Endothelial cell of umbilical vein (primary cell): ENCODE measurements around the gene LLCFC1. TPM values are rescaled to one million over a fixed set of nuclear protein-coding genes. Genes with fewer than 3 reads are reported as not detected.

Source experiments
- BruUV-seq: library from RNA; stranded (reverse); fragments of 400-500 nt; replicated peaks from 2 replicates; lab custom pipeline; 2021; lab: Mats Ljungman, UMichigan
- CTCF ChIA-PET: fragments of 300-600, 350-600 bp; sonication (Branson Sonifier 250); formaldehyde crosslinking; loops from one replicate; lab custom pipeline; 2021; ENCODE audit warnings: antibody characterized with exemption, inconsistent platforms; lab: Charles Lee
- POLR2A ChIA-PET: fragments of 300-600, 350-600 bp; sonication (Branson Sonifier 250); formaldehyde crosslinking; loops from one replicate; lab custom pipeline; 2021; ENCODE audit warnings: antibody characterized with exemption, inconsistent platforms; lab: Charles Lee
- DNase-seq: peaks from one replicate; pipeline ENCODE4 v3.0.0-alpha.2; 2011; ENCODE audit warnings: low read depth, low spot score
- FAIRE-seq: peaks from 2 replicates; lab custom pipeline; 2011; peaks lifted over from hg19 to GRCh38; lab: Jason Lieb, UNC
- H2AFZ ChIP-seq: 2 replicates; pipeline ENCODE4 v1.6.0; 2012; ENCODE audit warnings: low read depth, low read length, control low read depth, inconsistent platforms
- H3K27ac ChIP-seq: 2 replicates; pipeline ENCODE4 v1.5.1; 2011; ENCODE audit warnings: low read depth, mild to moderate bottlenecking, control low read depth, low read length, moderate library complexity; ENCODE audit not compliant: insufficient read depth
- H3K27me3 ChIP-seq, 2 experiments: 2 replicates each; pipeline versions ENCODE4 v1.6.0 to v1.6.1; 2011; ENCODE audit warnings: low read length in 2 of 2, mixed read lengths in 1 of 2; ENCODE audit not compliant: control insufficient read depth in 2 of 2, insufficient read depth in 2 of 2
- H3K36me3 ChIP-seq, 2 experiments: 2 replicates in 1 of 2; 3 replicates in 1 of 2; pipeline ENCODE4 v1.5.1; 2011; ENCODE audit warnings: low read length in 2 of 2, mild to moderate bottlenecking in 1 of 2, moderate library complexity in 1 of 2; ENCODE audit not compliant: control insufficient read depth in 2 of 2, insufficient read depth in 2 of 2; ENCODE audit errors: extremely low read depth in 1 of 2
- H3K4me1 ChIP-seq: 3 replicates; pipeline ENCODE4 v1.5.1; 2011; ENCODE audit warnings: mild to moderate bottlenecking, low read length; ENCODE audit not compliant: control insufficient read depth, insufficient read depth; ENCODE audit errors: extremely low read depth
- H3K4me2 ChIP-seq: 2 replicates; pipeline ENCODE4 v1.6.1; 2011; ENCODE audit warnings: low read length, control low read depth, mixed read lengths; ENCODE audit not compliant: insufficient read depth
- H3K4me3 ChIP-seq, 3 experiments: fragments of 200-600 bp in 1 of 3; sonication (generic), shearing (Covaris generic) in 1 of 3; replicated peaks in 1 of 3; 2 replicates each; pipeline ENCODE4 v1.5.1; 2011 to 2016; ENCODE audit warnings: control low read depth in 3 of 3, low read length in 3 of 3, mild to moderate bottlenecking in 2 of 3, inconsistent platforms in 1 of 3, low read depth in 1 of 3, moderate library complexity in 1 of 3; ENCODE audit not compliant: insufficient read depth in 1 of 3
- H3K79me2 ChIP-seq: 2 replicates; pipeline ENCODE4 v1.6.0; 2012; ENCODE audit warnings: low read length, inconsistent platforms; ENCODE audit not compliant: control insufficient read depth, insufficient read depth
- H3K9ac ChIP-seq: replicated peaks from 2 replicates; pipeline ENCODE3; 2011; ENCODE audit warnings: low read length, control low read depth; ENCODE audit not compliant: insufficient read depth; ENCODE audit errors: extremely low read depth
- H3K9me1 ChIP-seq: replicated peaks from 3 replicates; pipeline ENCODE4 v1.6.0; 2011; ENCODE audit warnings: mild to moderate bottlenecking, low read length; ENCODE audit not compliant: control insufficient read depth, insufficient read depth; ENCODE audit errors: extremely low read depth
- H3K9me3 ChIP-seq: replicated peaks from 2 replicates; pipeline ENCODE4 v1.5.1; 2012; ENCODE audit warnings: low read length, inconsistent platforms; ENCODE audit not compliant: control insufficient read depth, insufficient read depth
- H4K20me1 ChIP-seq: replicated peaks from 2 replicates; pipeline ENCODE3; 2011; ENCODE audit warnings: mild to moderate bottlenecking, low read length; ENCODE audit not compliant: control insufficient read depth, insufficient read depth; ENCODE audit errors: extremely low read depth
- EZH2 ChIP-seq: IDR thresholded peaks from 2 replicates; pipeline ENCODE4 v1.6.1; 2012; ENCODE audit warnings: borderline replicate concordance, low read depth, mild to moderate bottlenecking, moderate library complexity, low read length, inconsistent platforms; ENCODE audit not compliant: severe bottlenecking
- FOS ChIP-seq: IDR thresholded peaks from 2 replicates; pipeline ENCODE4 v1.6.1; 2011; ENCODE audit warnings: mild to moderate bottlenecking, low read length, moderate library complexity, borderline replicate concordance; ENCODE audit not compliant: insufficient read depth
- GATA2 ChIP-seq: IDR thresholded peaks from 2 replicates; pipeline ENCODE4 v1.7.0; 2011; ENCODE audit warnings: low read depth, mild to moderate bottlenecking, moderate library complexity, mixed read lengths, low read length; ENCODE audit not compliant: insufficient read length, insufficient read depth
- JUN ChIP-seq: IDR thresholded peaks from 2 replicates; pipeline ENCODE4 v1.6.1; 2011; ENCODE audit warnings: borderline replicate concordance, low read depth; ENCODE audit not compliant: insufficient read length, insufficient read depth
- MYC ChIP-seq: IDR thresholded peaks from one replicate; pipeline ENCODE4 v1.6.1; 2011; ENCODE audit warnings: mild to moderate bottlenecking, low read depth, low read length
- POLR2A ChIP-seq: IDR thresholded peaks from 2 replicates; pipeline ENCODE4 v1.6.1; 2012; ENCODE audit warnings: low read depth, mild to moderate bottlenecking, control low read depth, low read length
- POLR2AphosphoS5 ChIP-seq: IDR thresholded peaks from 2 replicates; pipeline ENCODE4 v1.6.1; 2012; ENCODE audit warnings: low read depth, mild to moderate bottlenecking, control low read depth, low read length, moderate library complexity; ENCODE audit not compliant: insufficient read depth
- dilution Hi-C: fragments of 300-500 bp; cut with MboI; formaldehyde crosslinking; loops from one replicate; pipeline ENCODE4 v1.15.0; 2019; ENCODE audit warnings: low sequenced_read_pairs; ENCODE audit not compliant: extremely low pct_ligation_motif_present
- intact Hi-C: fragments of 100-400 bp; cut with micrococcal nuclease; formaldehyde crosslinking; loops from one replicate; pipeline ENCODE4 v1.10.0; 2022
- polyA plus RNA-seq, 4 experiments: library from polyadenylated mRNA; depleted of rRNA in 3 of 4; stranded (reverse) in 3 of 4; unstranded in 1 of 4; fragments of >200 nt; gene quantifications; 2 replicates each; pipeline versions ENCODE4 v1.2.1 to v1.2.3, GENCODE V29; 2011 to 2012; ENCODE audit warnings: missing spikeins in 1 of 4
- total RNA-seq: library from RNA; stranded (reverse); gene quantifications from 2 replicates; pipeline ENCODE4 v1.2.3, GENCODE V29; 2021
- TF ChIP-seq, protein P1 (sequence below), 2 donors: IDR thresholded peaks; 1 replicate in 1 of 2; 2 replicates in 1 of 2; pipeline ENCODE4 v1.5.1; 2011; ENCODE audit warnings: low read length in 2 of 2, mild to moderate bottlenecking in 2 of 2, moderate library complexity in 2 of 2, control low read depth in 1 of 2, inconsistent platforms in 1 of 2, low read depth in 1 of 2; ENCODE audit not compliant: insufficient read depth in 1 of 2; ENCODE audit errors: extremely low read depth in 1 of 2
- TF ChIP-seq, protein P2 (sequence below): IDR thresholded peaks from 2 replicates; pipeline ENCODE4 v1.6.1; 2011; ENCODE audit not compliant: insufficient read depth, insufficient read length

The LLCFC1 gene
- total and polyA plus RNA-seq, 2 donors (not counting 3 experiments of a cell fraction or from before 2014, with no cell fraction given) = not detected

DNA sequence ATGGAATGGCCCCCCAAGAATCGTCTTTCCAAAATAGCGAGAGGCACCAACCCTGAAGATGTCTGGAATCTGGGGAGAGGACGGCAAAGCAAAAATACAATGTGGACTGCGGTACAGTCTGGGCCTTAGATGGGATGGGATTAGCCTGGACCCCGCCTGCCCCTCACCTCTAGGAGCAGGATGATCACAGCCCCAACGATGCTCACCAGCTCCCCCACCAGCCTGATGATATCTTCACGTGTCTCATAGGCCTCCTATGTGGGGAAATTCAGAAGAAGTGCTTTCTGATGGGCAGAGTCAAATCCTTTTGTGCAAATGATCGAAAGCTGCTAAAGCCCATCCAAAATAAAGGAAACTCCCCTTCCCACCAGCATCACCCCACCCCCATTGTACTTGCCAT, 24.0 kb upstream of the LLCFC1 start:
- DNase-seq (no peak), FAIRE-seq (no peak)
- H3K9me1 ChIP-seq = no peaks in the 10 kb centered on the region
- H3K4me2 ChIP-seq = no peak overlapping the region
- no TSS peak for BruUV-seq
- H3K27me3 ChIP-seq = no peaks in the 10 kb centered on the region
- H3K4me3 ChIP-seq = no peak overlapping the region
- H3K9me3 ChIP-seq = no peaks in the 10 kb centered on the region
- H2AFZ ChIP-seq = no peak overlapping the region
- no peaks in the 10 kb centered on the region for H4K20me1 ChIP-seq
- H3K27ac ChIP-seq = no peak overlapping the region
- intact Hi-C loops (no loop called here), dilution Hi-C loops (no loop called here)
- no peaks in the 10 kb centered on the region for H3K36me3 ChIP-seq
- H3K79me2 ChIP-seq = no peaks in the 10 kb centered on the region
- TF ChIP-seq GATA2 = no peak
- TF ChIP-seq, protein P1, sequence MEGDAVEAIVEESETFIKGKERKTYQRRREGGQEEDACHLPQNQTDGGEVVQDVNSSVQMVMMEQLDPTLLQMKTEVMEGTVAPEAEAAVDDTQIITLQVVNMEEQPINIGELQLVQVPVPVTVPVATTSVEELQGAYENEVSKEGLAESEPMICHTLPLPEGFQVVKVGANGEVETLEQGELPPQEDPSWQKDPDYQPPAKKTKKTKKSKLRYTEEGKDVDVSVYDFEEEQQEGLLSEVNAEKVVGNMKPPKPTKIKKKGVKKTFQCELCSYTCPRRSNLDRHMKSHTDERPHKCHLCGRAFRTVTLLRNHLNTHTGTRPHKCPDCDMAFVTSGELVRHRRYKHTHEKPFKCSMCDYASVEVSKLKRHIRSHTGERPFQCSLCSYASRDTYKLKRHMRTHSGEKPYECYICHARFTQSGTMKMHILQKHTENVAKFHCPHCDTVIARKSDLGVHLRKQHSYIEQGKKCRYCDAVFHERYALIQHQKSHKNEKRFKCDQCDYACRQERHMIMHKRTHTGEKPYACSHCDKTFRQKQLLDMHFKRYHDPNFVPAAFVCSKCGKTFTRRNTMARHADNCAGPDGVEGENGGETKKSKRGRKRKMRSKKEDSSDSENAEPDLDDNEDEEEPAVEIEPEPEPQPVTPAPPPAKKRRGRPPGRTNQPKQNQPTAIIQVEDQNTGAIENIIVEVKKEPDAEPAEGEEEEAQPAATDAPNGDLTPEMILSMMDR (IDR thresholded peaks at IDR 0.05; ENCODE audit: extremely low read depth in 1 of 2, insufficient read depth in 1 of 2, low read depth in 1 of 2, low read length in 2 of 2) = no peak
- TF ChIP-seq, protein P2, sequence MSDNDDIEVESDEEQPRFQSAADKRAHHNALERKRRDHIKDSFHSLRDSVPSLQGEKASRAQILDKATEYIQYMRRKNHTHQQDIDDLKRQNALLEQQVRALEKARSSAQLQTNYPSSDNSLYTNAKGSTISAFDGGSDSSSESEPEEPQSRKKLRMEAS = no peak
- TF ChIP-seq POLR2A = no peak
- no peak for TF ChIP-seq FOS
- no peak for TF ChIP-seq MYC
- no peak for TF ChIP-seq JUN
- TF ChIP-seq POLR2AphosphoS5 = no peak
- TF ChIP-seq EZH2 = no peak
- no peak overlapping the region for H3K9ac ChIP-seq
- H3K4me1 ChIP-seq = no peaks in the 10 kb centered on the region
- POLR2A ChIA-PET = no interaction called here
- CTCF ChIA-PET = interaction anchor here (1.3 kb wide), 1 partner anchor 300 kb away, joined by 3 read pairs; no protein-coding TSS in a partner anchor
